Urinary bladder (tissue), 4 donors: ENCODE measurements around the gene CACNA1S. TPM values are rescaled to one million over a fixed set of nuclear protein-coding genes. Genes with fewer than 3 reads are reported as not detected.

ENCODE experiments used
- DNase-seq: peaks from one replicate; pipeline ENCODE4 v3.0.0-alpha.2; 2015; ENCODE audit errors: extremely low spot score
- H3K27ac ChIP-seq: one replicate; pipeline ENCODE4 v1.5.1; 2013; ENCODE audit warnings: low read depth, mild to moderate bottlenecking, moderate library complexity
- H3K36me3 ChIP-seq: one replicate; pipeline ENCODE4 v1.6.1; 2013; ENCODE audit warnings: mild to moderate bottlenecking, moderate library complexity; ENCODE audit not compliant: insufficient read depth
- H3K4me1 ChIP-seq: one replicate; pipeline ENCODE4 v1.6.1; 2013; ENCODE audit warnings: mild to moderate bottlenecking, moderate library complexity; ENCODE audit not compliant: insufficient read depth
- H3K4me3 ChIP-seq: one replicate; pipeline ENCODE4 v1.5.1; 2013; ENCODE audit warnings: low read depth, low read length
- WGBS: extraction: QIAGEN DNeasy Blood & Tissue Kit; methylation state at CpG from one replicate; pipeline ENCODE4 v1.1.7; 2013; 5-methylcytosine and 5-hydroxymethylcytosine counted together
- polyA plus RNA-seq: library from polyadenylated mRNA; stranded (reverse); fragments of 200-250 nt; gene quantifications from one replicate; pipeline ENCODE4 v1.2.3, GENCODE V29; 2013
- total RNA-seq: library from RNA; depleted of rRNA; stranded (reverse); fragments of >200 nt; gene quantifications from one replicate; pipeline ENCODE4 v1.2.3, GENCODE V29; 2014
- donor health status: healthy with polysubstance abuse.
- donor health status: healthy.

Gene CACNA1S
- total and polyA plus RNA-seq, 2 donors, result 1.9 TPM; not detected in 1

- Histone ChIP-seq H3K27ac (no peak overlapping the region), H3K4me1 (peaks cover 3% of the 10 kb centered on the region), H3K4me3 (no peak overlapping the region), H3K36me3 (no peaks in the 10 kb centered on the region)
- 91% methylated on average over 12 of the region's 12 CpGs for WGBS
- DNase-seq, result no peak
Observed at GRCh38 chr1:201100169-201100930, 11.9 kb downstream of the CACNA1S start.

- 82% methylated on average over 5 of the region's 5 CpGs for WGBS
- H3K4me3 ChIP-seq, result no peak overlapping the region
Observed at GRCh38 chr1:201098992-201099677, 13.1 kb downstream of the CACNA1S start.

GRCh38 chr1:201096977-201097856 lies 15.0 kb downstream of the CACNA1S start:
- Histone ChIP-seq H3K4me3 (no peak overlapping the region), H3K27ac (no peak overlapping the region), H3K4me1 (no peaks in the 10 kb centered on the region), H3K36me3 (no peaks in the 10 kb centered on the region)
- 77% methylated on average over 17 of the region's 17 CpGs for WGBS
- no peak for DNase-seq

More at GRCh38 chr1:201098992-201099677, 13.1 kb downstream of the CACNA1S start:
- Histone ChIP-seq H3K27ac (no peak overlapping the region), H3K4me1 (peaks cover 3% of the 10 kb centered on the region), H3K36me3 (no peaks in the 10 kb centered on the region)
- no peak for DNase-seq

- WGBS, result 79% methylated on average over 5 of the region's 5 CpGs
- no peaks in the 10 kb centered on the region for H3K4me1 ChIP-seq
- no peak overlapping the region for H3K27ac ChIP-seq
- no peak overlapping the region for H3K4me3 ChIP-seq
- DNase-seq, result no peak
- H3K36me3 ChIP-seq, result no peaks in the 10 kb centered on the region
Observed at GRCh38 chr1:201096041-201096461, 16.2 kb downstream of the CACNA1S start.

- H3K27ac ChIP-seq, result no peak overlapping the region
Observed at GRCh38 chr1:201095581-201095980, 16.6 kb downstream of the CACNA1S start.

GRCh38 chr1:201094832-201095231 lies 17.4 kb downstream of the CACNA1S start:
- 70% methylated on average over 4 of the region's 4 CpGs for WGBS

More at GRCh38 chr1:201095581-201095980, 16.6 kb downstream of the CACNA1S start:
- Histone ChIP-seq H3K4me3 (no peak overlapping the region), H3K36me3 (no peaks in the 10 kb centered on the region), H3K4me1 (no peaks in the 10 kb centered on the region)
- no peak for DNase-seq
- 92% methylated on average over 2 of the region's 2 CpGs for WGBS

GRCh38 chr1:201093962-201094361 lies 18.3 kb downstream of the CACNA1S start:
- no peak for DNase-seq
- no peaks in the 10 kb centered on the region for H3K4me1 ChIP-seq
- 87% methylated on average over 7 of the region's 7 CpGs for WGBS
- H3K27ac ChIP-seq, result no peak overlapping the region
- H3K36me3 ChIP-seq, result no peaks in the 10 kb centered on the region
- no peak overlapping the region for H3K4me3 ChIP-seq

More at GRCh38 chr1:201094832-201095231, 17.4 kb downstream of the CACNA1S start:
- no peak overlapping the region for H3K4me3 ChIP-seq
- no peaks in the 10 kb centered on the region for H3K36me3 ChIP-seq
- DNase-seq, result no peak
- no peak overlapping the region for H3K27ac ChIP-seq
- H3K4me1 ChIP-seq, result no peaks in the 10 kb centered on the region

GRCh38 chr1:201093561-201093960 lies 18.7 kb downstream of the CACNA1S start:
- Histone ChIP-seq H3K4me1 (no peaks in the 10 kb centered on the region), H3K4me3 (no peak overlapping the region), H3K36me3 (no peaks in the 10 kb centered on the region), H3K27ac (no peak overlapping the region)
- WGBS, result 94% methylated on average over 7 of the region's 7 CpGs
- no peak for DNase-seq

GRCh38 chr1:201092738-201093137 lies 19.5 kb downstream of the CACNA1S start:
- Histone ChIP-seq H3K4me1 (no peaks in the 10 kb centered on the region), H3K27ac (no peak overlapping the region), H3K36me3 (no peaks in the 10 kb centered on the region), H3K4me3 (no peak overlapping the region)
- DNase-seq, result no peak
- 84% methylated on average over 3 of the region's 3 CpGs for WGBS

GRCh38 chr1:201091256-201091655 lies 21.0 kb downstream of the CACNA1S start:
- Histone ChIP-seq H3K4me1 (no peaks in the 10 kb centered on the region), H3K36me3 (no peaks in the 10 kb centered on the region), H3K4me3 (no peak overlapping the region), H3K27ac (no peak overlapping the region)
- DNase-seq, result no peak
- WGBS, result 92% methylated on average over 4 of the region's 4 CpGs

GRCh38 chr1:201090541-201090940 lies 21.7 kb downstream of the CACNA1S start:
- 80% methylated on average over 4 of the region's 4 CpGs for WGBS

GRCh38 chr1:201089596-201089995 lies 22.6 kb downstream of the CACNA1S start:
- no peaks in the 10 kb centered on the region for H3K4me1 ChIP-seq
- no peaks in the 10 kb centered on the region for H3K36me3 ChIP-seq
- 80% methylated on average over 5 of the region's 5 CpGs for WGBS
- DNase-seq, result no peak
- H3K4me3 ChIP-seq, result no peak overlapping the region
- no peak overlapping the region for H3K27ac ChIP-seq

More at GRCh38 chr1:201090541-201090940, 21.7 kb downstream of the CACNA1S start:
- DNase-seq, result no peak
- no peak overlapping the region for H3K4me3 ChIP-seq
- H3K27ac ChIP-seq, result no peak overlapping the region
- H3K36me3 ChIP-seq, result no peaks in the 10 kb centered on the region
- H3K4me1 ChIP-seq, result no peaks in the 10 kb centered on the region

- Histone ChIP-seq H3K4me3 (no peak overlapping the region), H3K36me3 (no peaks in the 10 kb centered on the region), H3K4me1 (no peaks in the 10 kb centered on the region), H3K27ac (no peak overlapping the region)
- 94% methylated on average over 19 of the region's 19 CpGs for WGBS
- no peak for DNase-seq
Observed at GRCh38 chr1:201088901-201089525, 23.2 kb downstream of the CACNA1S start.
